Dedifferentiated amniotic fluid mesenchymal stem cell (primary cell): ENCODE data around the gene SYNGR3.
A peak's percentile ranks its signal among the peaks of the same experiment; 100 is the strongest.
"Not testable (repeated sequence)": the region's sequence is repeated elsewhere in the genome, so short reads cannot be mapped to it uniquely, and the experiment has no call there.

Experiments used
- DNase-seq: peaks from one replicate; pipeline ENCODE4 v3.0.0-alpha.2; 2016; ENCODE audit errors: extremely low spot score

SYNGR3 gene

GRCh38 chr16:2029350-2029749 is 39.6 kb downstream of the SYNGR3 start:
- DNase-seq: no peak

DNA sequence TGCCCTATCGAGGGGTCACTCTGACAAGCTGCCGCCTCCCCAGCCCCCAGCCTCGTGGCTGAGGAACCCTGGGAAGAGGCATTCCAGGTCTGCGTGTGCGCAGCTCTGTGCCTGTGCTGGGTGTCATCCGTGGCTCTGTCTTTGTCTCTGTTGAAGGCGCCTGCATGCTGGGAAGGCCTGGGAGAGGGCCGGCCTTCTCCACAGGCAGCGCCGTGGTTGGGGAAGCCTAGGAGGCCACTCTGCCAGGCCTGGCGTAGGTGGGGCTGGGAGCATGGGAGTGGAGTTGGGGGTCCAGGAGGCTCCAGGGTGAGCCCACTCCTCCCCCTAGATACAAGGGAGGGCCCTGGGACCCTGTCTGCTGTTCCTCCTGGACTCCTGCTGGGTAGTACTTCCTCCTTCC is 40.3 kb downstream of the SYNGR3 start:
- DNase-seq: no peak

DNA sequence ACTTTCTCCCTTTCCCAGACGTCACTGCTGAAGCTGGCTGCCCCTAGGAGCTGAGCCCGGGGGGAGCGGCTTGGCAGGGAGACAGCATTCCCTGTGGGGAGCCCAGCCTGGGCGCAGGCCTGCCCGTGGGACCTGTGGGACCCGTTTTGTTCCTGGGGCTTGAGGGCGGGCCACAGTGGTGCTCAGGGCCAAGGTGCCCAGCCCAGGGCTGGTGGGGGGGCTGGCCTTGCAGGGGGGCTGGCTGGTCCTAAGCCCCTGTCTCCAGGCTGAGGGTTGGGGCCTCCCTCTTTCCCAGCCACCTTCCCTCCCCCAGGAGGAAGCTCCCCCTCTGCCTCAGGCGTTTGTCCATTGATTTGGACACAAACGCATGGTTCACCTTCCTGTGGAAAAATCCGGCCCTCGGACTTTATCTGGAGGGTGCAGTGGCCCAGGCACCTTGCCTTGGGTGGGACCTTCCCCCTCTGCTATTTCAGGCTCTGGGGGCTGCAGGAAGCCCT is 41.4 kb downstream of the SYNGR3 start:
- no peak for DNase-seq

GRCh38 chr16:2032285-2033056 is 42.7 kb downstream of the SYNGR3 start:
- DNase-seq: no peak

DNA sequence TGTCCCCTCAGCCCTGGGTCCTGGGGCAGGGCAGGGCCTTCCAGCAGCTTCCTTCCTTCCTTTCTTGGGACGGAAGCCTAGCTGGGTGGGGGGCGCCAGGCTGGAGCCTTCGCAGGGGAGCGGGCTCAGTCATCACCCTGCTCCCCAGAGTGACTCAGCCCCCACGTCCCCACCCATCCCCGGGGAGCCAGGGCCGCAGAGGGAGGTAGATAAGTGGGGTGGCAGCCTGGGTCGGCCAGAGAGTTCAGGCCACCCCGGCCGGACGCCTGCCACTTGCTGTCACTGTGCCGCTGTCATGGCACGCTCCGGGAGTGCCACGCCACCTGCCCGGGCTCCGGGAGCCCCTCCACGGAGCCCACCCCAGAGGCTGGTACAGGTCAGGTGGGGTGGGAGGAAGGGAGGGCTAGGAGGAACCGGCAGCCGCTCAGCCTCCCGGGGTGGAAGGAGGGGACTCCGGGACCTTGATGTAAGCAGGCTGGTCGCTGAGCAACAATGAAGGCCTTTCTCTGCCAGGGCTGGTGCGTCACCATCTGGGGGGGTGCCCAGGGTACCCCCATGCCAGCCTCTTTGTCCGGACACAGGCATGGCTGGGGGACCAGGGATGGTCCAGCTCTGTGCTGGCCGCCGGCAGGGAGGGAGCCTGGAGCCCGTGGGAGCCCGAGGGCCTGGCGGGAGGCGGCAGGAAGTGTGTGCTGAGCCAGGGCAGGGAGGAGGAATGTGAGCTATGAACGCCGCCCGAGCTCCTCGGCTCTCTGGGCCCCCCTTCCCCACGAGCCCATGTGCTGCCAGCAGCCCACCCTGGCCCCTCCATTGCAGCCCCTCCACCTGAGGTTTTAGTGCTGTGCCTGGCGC is 43.5 kb downstream of the SYNGR3 start:
- peak; percentile 60 for DNase-seq

DNA sequence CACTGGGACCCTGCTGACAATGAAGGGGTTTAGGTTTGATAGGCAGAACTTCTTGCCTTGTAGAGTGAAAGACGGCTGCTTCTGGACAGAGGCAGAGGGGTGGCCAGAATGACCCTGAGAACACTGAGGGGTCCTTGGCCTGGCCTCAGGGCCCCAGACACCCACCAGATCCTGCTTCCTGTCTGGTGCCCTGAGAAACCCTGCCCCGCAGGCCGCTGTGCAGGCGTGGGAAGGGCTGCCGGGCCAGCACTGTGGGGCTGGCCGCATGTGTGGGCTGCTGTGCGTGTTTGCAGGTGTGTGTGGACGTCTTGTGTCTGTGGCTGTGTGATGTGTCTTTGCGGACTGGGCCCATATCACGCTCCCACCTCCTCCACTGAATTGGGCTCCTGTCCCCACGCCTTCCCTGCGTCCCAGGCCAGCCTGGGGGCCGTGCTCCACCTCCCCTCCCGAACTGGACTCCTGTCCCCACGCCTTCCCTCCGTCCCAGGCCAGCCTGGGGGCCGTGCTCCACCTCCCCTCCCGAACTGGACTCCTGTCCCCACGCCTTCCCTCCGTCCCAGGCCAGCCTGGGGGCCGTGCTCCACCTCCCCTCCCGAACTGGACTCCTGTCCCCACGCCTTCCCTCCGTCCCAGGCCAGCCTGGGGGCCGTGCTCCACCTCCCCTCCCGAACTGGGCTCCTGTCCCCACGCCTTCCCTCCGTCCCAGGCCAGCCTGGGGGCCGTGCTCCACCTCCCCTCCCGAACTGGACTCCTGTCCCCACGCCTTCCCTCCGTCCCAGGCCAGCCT is 44.3 kb downstream of the SYNGR3 start:
- DNase-seq: not testable (repeated sequence)

DNA sequence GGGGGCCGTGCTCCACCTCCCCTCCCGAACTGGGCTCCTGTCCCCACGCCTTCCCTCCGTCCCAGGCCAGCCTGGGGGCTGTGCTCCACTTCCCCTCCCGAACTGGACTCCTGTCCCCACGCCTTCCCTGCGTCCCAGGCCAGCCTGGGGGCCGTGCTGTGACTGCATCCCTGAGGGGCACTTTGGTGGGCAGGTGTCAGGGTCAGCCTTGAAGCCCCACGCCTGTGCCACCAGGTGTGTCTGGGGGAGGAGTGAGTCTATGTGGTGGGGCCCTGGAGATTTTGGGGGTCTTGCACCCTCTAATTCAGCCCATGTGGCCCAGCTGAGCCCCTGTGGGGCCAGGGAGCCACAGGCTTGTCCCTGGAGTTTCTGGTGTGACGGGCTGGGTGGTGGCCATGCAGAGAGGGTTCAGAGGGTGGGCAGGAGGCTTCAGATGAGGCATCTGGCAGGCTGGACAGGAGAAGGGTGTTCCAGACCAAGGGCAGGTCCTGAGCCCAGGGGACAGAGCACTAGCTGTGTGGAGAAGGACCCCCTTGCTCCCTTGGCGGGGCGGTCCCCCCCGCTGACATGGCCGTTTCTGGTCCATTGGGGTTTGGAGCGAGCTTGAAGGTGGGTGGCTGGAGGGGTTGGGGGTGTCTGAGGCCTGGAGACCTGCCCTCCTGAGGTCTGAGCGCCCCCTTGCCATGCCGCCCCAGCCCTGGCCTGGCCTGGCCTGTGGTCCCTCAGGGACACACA is 45.1 kb downstream of the SYNGR3 start:
- no peak for DNase-seq

- DNase-seq: peak; percentile 89
Measured at GRCh38 chr16:2035431-2036199, 45.8 kb downstream of the SYNGR3 start.

DNA sequence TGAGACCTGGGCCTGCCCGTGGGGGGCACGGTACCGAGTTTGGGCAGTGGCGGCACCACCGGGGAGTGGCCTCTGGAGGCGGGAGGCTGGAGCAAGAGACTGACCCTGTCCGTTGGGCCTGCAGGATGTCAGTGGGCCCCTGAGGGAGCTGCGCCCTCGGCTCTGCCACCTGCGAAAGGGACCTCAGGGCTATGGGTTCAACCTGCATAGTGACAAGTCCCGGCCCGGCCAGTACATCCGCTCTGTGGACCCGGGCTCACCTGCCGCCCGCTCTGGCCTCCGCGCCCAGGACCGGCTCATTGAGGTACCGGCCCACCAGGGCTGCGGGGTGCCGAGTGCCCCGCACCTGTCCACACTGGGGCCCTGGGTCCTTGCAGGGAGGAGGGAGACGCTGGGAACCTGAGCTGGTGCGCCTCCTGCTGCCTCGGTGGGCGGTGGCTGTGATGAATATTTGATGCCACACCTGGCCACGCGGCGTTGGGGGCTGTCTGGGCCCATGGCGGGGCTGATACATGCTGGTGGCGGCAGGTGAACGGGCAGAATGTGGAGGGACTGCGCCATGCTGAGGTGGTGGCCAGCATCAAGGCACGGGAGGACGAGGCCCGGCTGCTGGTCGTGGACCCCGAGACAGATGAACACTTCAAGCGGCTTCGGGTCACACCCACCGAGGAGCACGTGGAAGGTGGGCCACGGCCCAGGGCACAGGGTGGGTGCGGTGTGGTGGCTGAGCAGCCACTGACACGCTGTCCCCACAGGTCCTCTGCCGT is 46.6 kb downstream of the SYNGR3 start:
- no peak for DNase-seq

DNA sequence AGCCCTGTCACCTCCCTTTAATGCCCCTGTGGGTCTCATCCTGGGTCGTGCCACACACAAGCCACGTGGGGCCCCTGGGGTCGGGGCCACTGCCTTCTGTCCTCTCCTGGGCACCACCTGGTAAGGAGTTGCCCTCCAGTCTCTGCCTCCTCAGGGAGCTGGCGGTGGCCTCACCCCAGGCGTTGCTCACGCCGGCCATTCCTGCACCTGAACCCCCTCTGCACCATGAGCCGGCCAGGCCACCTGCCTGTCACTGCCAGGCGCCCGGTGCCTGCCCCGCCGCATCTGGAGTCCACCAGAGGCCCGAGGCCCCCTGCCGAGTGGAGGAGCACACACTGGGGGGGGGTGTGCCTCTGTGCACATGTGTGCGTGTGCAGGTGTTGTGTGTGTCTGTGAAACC is 47.3 kb downstream of the SYNGR3 start:
- DNase-seq: no peak

GRCh38 chr16:2037647-2038381 is 48.0 kb downstream of the SYNGR3 start:
- DNase-seq: no peak

- DNase-seq: no peak
Measured at GRCh38 chr16:2038382-2039231, 48.8 kb downstream of the SYNGR3 start.

GRCh38 chr16:2039274-2040031 is 49.7 kb downstream of the SYNGR3 start:
- DNase-seq: peak; percentile 84

GRCh38 chr16:2040041-2040786 is 50.4 kb downstream of the SYNGR3 start:
- no peak for DNase-seq

GRCh38 chr16:2040787-2041522 is 51.2 kb downstream of the SYNGR3 start:
- DNase-seq: no peak
